Left lung (tissue), 10 donors: Measurements from ENCODE around the gene H2BK1. TPM values are rescaled to one million over a fixed set of nuclear protein-coding genes. Genes with fewer than 3 reads are reported as not detected.

ENCODE experiments used
- ATAC-seq: fragments of 200-7000 bp; cut with Tn5 transposase; one replicate; pipeline ENCODE4 v1.9.1; 2020; ENCODE audit warnings: moderate library complexity
- DNase-seq, 4 donors: peaks; one replicate each; pipeline ENCODE4 v3.0.0-alpha.2; 2013 to 2020
- H3K27ac ChIP-seq, 2 donors: fragments of 200-600 bp; sonication (generic) in 1 of 2; one replicate each; pipeline versions ENCODE4 v1.5.0 to v1.8.0; 2020 to 2021
- H3K27me3 ChIP-seq, 2 donors: fragments of 200-600 bp; sonication (generic) in 1 of 2; one replicate each; pipeline versions ENCODE4 v1.5.0 to v1.8.0; 2020 to 2021
- H3K36me3 ChIP-seq, 2 donors: fragments of 200-600 bp; sonication (generic) in 1 of 2; one replicate each; pipeline versions ENCODE4 v1.5.0 to v1.8.0; 2020 to 2021
- H3K4me1 ChIP-seq, 2 donors: fragments of 200-600 bp; one replicate each; pipeline ENCODE4 v1.8.0; 2021
- H3K4me3 ChIP-seq, 2 donors: fragments of 200-600 bp; sonication (generic) in 1 of 2; one replicate each; pipeline versions ENCODE4 v1.5.0 to v1.8.0; 2020 to 2021; ENCODE audit warnings: mild to moderate bottlenecking in 1 of 2
- H3K9me3 ChIP-seq, 2 donors: fragments of 200-600 bp; sonication (generic) in 1 of 2; one replicate each; pipeline versions ENCODE4 v1.5.0 to v1.8.0; 2020 to 2021
- CTCF ChIP-seq, 2 donors: fragments of 200-600 bp; sonication (generic) in 1 of 2; IDR thresholded peaks; one replicate each; pipeline versions ENCODE4 v1.5.0 to v1.8.0; 2021; ENCODE audit warnings: antibody characterized with exemption in 2 of 2
- intact Hi-C, 2 donors: fragments of 100-400 bp; cut with DNase I; formaldehyde crosslinking; loops; one replicate each; pipeline versions ENCODE4 v1.11.2 to v1.14.2; 2022
- polyA plus RNA-seq, 6 donors: library from polyadenylated mRNA; unstranded; fragments of 120-200 nt; gene quantifications; one replicate each; pipeline ENCODE4 v1.2.1, GENCODE V29; 2013; ENCODE audit not compliant: insufficient read length in 6 of 6
- total RNA-seq, 2 donors: library from RNA; stranded (reverse); fragmentation: NEBNext Ultra II Directional; extraction: Animal tissue kit (Norgen Biotek cat#: 25700); gene quantifications; one replicate each; pipeline ENCODE4 v1.2.1, GENCODE V29; 2021
- donor health status: DM: no; HTN: yes; CAD: no.
- donor health status: DM: no; HTN: no; CAD: no.

Gene H2BK1
- total and polyA plus RNA-seq, 8 donors = not detected

DNA sequence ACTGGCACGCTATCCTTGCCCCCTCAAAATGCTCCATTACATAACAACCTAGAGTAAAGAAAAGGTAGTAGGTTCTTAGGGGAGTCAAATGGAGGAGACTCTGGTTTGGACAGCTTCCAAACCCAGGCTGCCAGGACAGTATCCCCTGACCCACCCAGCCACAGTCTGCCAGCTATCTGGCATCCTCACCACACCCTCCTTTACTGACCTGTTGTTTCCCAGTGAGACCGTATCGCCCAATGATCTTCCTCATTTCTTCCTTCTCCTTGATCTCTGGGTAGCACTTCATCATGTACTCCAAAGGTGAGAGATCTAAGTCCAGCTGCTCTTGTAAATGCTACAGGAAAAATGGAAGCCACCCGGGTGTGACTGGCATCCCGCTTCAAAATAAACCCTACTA lies 5.1 kb upstream of the H2BK1 start:
- intact Hi-C loops = no loop called here
- Histone ChIP-seq H3K4me1 (no peaks in the 10 kb centered on the region), H3K27ac (no peak overlapping the region), H3K27me3 (no peaks in the 10 kb centered on the region), H3K36me3 (peaks cover 0 to 87% of the 10 kb centered on the region in 2 donors), H3K4me3 (no peak overlapping the region), H3K9me3 (no peaks in the 10 kb centered on the region)
- TF ChIP-seq CTCF (IDR thresholded peaks at IDR 0.05) = no peak
- DNase-seq = no peak
- no peak for ATAC-seq

DNA sequence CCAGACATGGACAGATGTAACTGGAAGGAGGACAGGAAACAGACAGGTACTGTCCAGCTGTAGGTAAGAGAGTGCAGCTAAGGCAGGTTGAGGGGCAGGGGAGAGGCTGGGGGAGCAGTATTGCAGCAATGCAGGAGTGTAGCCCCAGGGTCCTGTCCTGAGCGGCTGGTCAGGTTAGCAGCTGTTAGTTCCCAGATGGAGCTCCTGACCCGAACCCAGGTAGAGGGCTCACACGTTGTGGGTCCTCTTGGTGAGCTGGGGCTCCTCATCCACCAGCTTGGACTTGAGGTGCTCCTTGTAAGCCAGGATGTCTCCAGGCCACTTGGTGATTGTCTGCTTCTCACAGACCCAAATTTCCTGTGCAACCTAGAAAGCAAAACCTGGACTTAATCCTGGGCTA lies 3.5 kb upstream of the H2BK1 start:
- intact Hi-C loops = no loop called here
- Histone ChIP-seq H3K9me3 (no peaks in the 10 kb centered on the region), H3K36me3 (peaks cover 0 to 72% of the 10 kb centered on the region in 2 donors), H3K4me1 (no peaks in the 10 kb centered on the region), H3K4me3 (no peak overlapping the region), H3K27me3 (no peaks in the 10 kb centered on the region), H3K27ac (no peak overlapping the region)
- TF ChIP-seq CTCF (IDR thresholded peaks at IDR 0.05) = no peak
- ATAC-seq (no peak), DNase-seq (no peak)

GRCh38 chr7:151212626-151213025 lies 2.3 kb upstream of the H2BK1 start:
- H3K4me1 ChIP-seq = no peaks in the 10 kb centered on the region
- H3K36me3 ChIP-seq = peaks cover 0 to 60% of the 10 kb centered on the region in 2 donors
- no peaks in the 10 kb centered on the region for H3K27me3 ChIP-seq
- H3K9me3 ChIP-seq = no peaks in the 10 kb centered on the region
- DNase-seq (no peak), ATAC-seq (no peak)
- no peak overlapping the region for H3K27ac ChIP-seq
- TF ChIP-seq CTCF (IDR thresholded peaks at IDR 0.05) = no peak
- H3K4me3 ChIP-seq = no peak overlapping the region
- intact Hi-C loops = no loop called here

- intact Hi-C loops = no loop called here
- ATAC-seq (no peak), DNase-seq (no peak)
- Histone ChIP-seq H3K27me3 (peaks cover 0 to 8% of the 10 kb centered on the region in 2 donors), H3K36me3 (peaks cover 0 to 46% of the 10 kb centered on the region in 2 donors), H3K4me3 (no peak overlapping the region), H3K9me3 (no peaks in the 10 kb centered on the region), H3K4me1 (no peaks in the 10 kb centered on the region), H3K27ac (no peak overlapping the region)
- no peak for TF ChIP-seq CTCF (IDR thresholded peaks at IDR 0.05)
These were observed 976 bp upstream of the H2BK1 start for GRCh38 chr7:151211155-151211772.

DNA sequence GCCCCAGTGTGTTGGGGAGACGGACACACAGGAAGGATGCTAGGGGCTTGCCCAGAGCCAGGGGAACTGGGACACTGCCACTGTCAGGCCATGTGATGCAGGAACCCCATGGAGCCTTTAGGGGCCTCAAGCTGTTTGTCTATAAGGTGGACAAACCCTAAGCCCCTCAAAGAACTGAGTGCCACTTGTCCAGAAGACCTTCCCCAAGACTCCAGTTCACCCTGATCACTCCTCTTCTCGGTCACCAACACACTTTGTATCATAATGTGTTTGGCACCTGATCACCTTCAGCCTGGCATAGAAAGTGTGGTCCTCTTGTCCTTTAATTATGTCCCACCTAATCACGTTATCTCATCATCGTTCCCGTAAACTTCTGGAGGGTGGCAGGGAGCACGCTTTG lies 700 bp downstream of the H2BK1 start:
- ATAC-seq = no peak

More for the DNA sequence above, 700 bp downstream of the H2BK1 start:
- no peaks in the 10 kb centered on the region for H3K4me1 ChIP-seq
- intact Hi-C loops = no loop called here
- H3K27me3 ChIP-seq = peaks cover 0 to 25% of the 10 kb centered on the region in 2 donors
- H3K9me3 ChIP-seq = no peaks in the 10 kb centered on the region
- H3K27ac ChIP-seq = no peak overlapping the region
- DNase-seq = no peak
- TF ChIP-seq CTCF (IDR thresholded peaks at IDR 0.05) = no peak
- H3K4me3 ChIP-seq = no peak overlapping the region
- H3K36me3 ChIP-seq = peaks cover 0 to 29% of the 10 kb centered on the region in 2 donors
